Stimulated activated CD4-positive, alpha-beta T cell treated with anti-CD3 and anti-CD28 coated beads, Interleukin-4, amount 100 ng/mL, for 24 hours (primary cell): Measurements from ENCODE around the gene MRPS15.
"Not testable (repeated sequence)": the region's sequence is repeated elsewhere in the genome, so short reads cannot be mapped to it uniquely, and the experiment has no call there.

Experiments
- DNase-seq: peaks from one replicate; pipeline ENCODE4 v3.0.0-alpha.2; 2020

The MRPS15 gene

GRCh38 chr1:36463803-36464604 lies at the start of gene MRPS15:
TSS of gene MRPS15 (minus strand) at chr1:36464384. CDS start at chr1:36464275, 109 bp downstream.
- DNase-seq: peak; percentile 96

GRCh38 chr1:36512842-36513241 lies 48.7 kb upstream of the MRPS15 start:
- no peak for DNase-seq

- no peak for DNase-seq
Measured at GRCh38 chr1:36511804-36512798, 47.9 kb upstream of the MRPS15 start.

DNA sequence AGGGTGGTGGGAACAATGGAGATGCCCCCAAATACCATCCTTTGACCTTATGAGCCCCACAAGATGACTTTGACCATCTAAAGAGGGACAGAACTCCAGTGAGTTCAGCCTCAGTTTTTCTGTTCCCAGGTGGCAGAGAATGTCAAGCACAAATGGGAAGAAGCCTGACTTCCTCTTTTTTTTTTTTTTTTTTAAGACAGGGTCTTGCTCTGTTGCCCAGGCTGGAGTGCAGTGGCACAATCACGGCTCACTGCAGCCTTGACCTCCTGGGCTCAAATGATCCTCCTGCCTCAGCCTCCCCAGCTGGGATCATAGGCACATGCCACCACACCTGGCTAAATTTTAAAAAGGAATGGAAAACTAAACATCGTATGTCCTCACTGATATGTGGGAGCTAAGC lies 47.0 kb upstream of the MRPS15 start:
- not testable (repeated sequence) for DNase-seq

DNA sequence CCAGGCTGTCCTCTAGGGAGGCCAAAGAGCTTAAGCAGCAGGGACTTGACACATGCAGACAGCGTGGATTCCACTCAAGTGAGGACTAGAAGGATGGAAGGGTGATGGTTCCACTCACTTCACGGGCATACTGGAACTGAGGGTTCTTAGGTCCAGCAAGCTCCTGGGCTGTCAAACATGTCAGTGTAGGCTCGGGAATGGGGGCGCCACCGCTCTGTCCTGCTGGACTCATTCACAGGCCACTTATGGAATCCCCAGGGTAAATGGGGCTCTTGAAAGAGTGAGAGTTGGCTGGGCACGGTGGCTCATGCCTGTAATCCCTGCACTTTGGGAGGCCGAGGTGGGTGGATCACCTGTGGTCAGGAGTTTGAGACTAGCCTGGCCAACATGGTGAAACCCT lies 46.2 kb upstream of the MRPS15 start:
- no peak for DNase-seq

DNA sequence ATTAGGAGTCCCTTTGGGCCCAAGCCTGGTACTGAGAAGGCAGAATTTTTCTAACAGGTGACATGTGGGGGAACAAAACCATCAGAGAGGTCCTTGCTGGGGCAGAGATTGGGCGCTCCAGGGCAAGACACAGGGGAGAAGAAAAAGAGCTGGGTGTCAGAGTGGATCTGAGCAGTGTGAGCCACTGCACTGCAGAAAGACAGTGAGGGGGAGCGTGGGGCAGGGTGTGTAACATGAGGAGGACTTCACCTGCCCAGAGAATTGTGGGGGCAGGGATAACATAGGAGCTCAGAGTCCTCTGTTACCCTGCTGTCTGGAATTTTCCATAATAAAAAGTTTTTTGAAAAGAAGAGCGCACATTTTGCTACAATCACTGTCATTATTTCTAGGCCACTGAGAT lies 44.1 kb upstream of the MRPS15 start:
- no peak for DNase-seq

- no peak for DNase-seq
Measured at GRCh38 chr1:36506276-36506920, 42.2 kb upstream of the MRPS15 start.

DNA sequence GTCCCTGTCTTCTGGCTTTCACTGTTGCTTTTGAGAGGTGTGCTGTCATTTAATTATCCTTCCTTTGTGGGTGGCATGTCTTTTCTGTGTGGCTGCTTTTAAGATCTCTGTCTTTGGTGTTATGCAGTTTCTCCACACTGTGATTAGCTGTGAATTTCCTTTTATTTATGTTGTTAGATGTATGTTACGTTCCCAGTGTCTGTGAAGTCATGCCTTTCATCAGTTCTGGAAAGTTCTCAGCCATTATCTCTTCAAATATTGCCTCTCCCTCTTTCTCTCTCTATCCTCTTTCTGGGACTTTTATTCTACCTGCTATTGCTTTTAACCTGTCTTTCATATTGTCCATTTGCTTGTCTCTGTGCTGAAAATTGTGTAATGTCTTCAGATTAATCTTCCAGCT lies 39.5 kb upstream of the MRPS15 start:
- no peak for DNase-seq

DNA sequence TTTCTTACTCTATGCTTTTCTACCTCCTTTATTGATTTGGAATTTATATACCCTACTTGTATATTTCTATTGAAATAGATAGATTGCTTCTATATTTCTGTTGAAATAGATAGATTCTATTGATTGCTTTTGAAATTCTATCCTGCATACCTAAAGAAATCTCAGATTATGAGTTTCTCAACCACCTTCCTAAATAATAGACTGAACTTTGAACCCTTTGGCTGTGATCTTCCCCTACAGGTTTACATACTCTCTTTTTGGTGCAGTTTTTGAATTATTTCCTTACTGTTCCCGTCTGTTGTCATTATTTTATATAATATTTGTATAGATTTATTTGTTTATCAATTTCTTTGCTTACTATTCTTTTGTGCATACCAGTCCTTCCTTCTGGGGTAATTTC lies 39.0 kb upstream of the MRPS15 start:
- no peak for DNase-seq

DNA sequence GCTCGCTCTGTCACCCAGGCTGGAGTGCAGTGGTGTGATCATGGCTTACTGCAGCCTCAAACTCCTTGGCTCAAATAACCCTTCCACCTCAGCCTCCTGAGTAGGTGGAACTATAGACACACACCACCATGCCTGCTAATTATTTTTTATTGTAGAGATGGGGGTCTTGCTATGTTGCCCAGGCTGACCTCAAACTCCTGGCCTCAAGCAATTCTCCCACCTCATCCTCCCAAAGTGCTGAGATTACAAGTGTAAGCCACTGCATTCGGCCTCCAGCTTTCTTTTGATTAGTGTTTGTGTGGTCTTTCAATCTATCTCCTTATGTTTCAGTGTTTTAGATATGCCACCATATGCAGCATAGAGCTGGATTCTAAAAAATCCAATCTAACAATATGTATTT lies 38.4 kb upstream of the MRPS15 start:
- DNase-seq: no peak

DNA sequence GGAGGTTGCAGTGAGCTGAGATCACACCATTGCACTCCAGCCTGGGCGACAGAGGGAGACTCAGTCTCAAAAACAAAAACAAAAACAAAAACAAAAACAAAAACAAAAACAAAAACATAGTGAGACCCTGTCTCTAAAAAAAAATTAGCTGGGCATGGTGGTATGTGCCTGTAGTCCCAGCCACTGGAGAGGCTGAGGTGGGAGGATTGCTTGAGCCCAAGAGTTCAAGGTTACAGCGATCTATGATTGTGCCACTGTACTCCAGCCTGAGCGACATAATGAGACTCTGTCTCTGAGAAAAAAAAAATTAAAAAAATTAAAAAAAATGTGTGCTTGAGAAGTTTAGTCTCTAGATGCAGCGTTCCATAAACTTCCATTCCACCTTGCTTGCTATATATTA lies 37.7 kb upstream of the MRPS15 start:
- DNase-seq: not testable (repeated sequence)

GRCh38 chr1:36497207-36497606 lies 33.0 kb upstream of the MRPS15 start:
- DNase-seq: no peak

DNA sequence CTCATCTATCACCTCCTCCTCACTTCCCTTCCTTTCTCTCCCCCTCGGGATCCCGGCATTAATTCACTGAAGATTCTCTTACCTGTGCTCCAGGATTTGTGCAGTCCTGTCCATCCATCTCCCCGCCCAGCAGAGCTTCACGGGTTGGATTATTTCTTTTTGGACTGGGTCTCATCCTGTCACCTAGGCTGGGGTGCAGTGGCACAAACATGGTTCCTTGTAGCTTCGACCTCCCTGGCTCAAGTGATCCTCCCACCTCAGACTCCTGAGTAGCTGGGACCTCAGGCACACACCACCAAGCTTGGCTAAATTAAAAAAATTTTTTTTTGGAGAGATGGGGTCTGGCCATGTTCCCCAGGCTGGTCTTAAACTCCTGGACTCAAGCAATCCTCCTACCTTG lies 30.8 kb upstream of the MRPS15 start:
- DNase-seq: no peak

GRCh38 chr1:36493524-36493923 lies 29.3 kb upstream of the MRPS15 start:
- no peak for DNase-seq

DNA sequence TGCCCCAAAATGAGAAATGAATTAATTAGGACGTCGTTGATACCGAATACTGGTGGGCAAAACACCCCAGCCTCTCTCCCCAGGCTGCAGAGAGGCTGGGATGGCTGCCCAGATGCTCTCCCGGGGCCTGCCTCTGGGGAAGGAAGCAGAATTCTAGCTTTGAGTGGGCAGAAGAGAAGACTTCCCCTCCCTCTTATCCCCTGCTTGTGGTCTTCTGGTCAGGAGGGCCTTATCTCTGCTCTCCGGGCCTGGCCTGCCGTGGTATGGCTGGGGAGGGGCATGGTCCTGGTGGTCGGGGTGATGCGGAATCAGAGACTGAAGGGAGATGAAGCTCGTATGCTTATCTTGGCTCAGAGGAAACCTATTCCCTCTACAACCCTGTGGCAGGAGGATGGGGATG lies 28.3 kb upstream of the MRPS15 start:
- DNase-seq: no peak

- not testable (repeated sequence) for DNase-seq
Measured at GRCh38 chr1:36489258-36490051, 25.3 kb upstream of the MRPS15 start.

GRCh38 chr1:36487906-36488305 lies 23.7 kb upstream of the MRPS15 start:
- DNase-seq: no peak

DNA sequence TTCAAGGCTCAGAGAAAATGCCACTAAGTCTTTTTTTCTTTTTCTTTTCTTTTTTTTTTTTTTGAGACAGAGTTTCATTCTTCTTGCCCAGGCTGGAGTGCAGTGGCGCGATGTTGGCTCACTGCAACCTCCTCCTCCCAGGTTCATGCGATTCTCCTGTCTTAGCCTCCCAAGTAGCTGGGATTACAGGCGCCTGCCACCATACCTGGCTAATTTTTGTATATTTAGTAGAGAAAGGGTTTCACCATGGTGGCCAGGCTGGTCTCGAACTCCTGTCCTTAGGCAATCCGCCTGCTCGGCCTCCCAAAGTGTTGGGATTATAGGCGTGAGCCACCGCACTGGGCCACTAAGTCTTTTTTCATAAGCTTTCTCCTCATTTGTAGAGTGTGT lies 23.1 kb upstream of the MRPS15 start:
- DNase-seq: not testable (repeated sequence)

DNA sequence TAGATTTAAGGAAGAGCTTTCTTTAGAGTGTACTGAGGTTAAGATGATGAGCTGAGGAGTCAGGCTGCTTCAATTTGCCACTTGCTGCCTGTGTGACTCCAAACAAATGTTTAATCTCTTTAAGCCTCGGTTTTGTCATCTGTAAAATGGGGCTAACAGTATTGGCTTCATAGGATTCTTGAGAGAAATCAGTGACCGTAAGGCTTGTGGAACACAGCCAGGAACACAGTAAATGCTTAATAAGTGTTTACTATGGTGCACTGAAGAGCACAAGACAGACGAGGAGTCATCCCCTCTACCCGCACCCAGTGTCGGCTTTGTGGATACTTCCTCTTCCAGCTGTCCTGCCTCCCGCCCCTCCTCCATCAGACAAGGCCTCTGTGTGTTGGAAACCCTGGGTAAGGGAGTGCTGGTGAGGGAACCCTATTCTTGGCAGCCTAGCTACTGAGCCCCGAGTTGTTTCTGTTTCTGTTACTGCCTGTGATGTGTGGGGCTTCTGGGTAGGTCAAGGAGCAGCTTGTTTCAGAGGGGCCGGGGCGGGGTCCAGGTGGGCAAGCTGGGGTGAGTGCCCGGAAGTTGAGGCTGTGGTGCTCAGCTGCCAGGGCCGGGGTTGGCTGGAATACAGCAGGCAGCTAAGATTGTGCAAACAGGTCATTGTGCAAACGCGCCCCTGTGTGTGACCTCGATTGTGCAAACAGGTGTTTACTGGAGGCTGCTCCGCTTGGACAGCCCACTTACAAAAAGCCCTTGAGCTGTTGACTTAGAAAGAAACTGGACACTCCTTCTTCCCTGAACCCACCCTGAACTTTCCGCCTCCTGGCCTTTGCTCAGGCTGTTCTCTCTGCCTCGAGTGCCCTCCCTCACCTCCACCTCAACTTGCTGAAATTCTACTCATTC lies 22.5 kb upstream of the MRPS15 start:
- no peak for DNase-seq

DNA sequence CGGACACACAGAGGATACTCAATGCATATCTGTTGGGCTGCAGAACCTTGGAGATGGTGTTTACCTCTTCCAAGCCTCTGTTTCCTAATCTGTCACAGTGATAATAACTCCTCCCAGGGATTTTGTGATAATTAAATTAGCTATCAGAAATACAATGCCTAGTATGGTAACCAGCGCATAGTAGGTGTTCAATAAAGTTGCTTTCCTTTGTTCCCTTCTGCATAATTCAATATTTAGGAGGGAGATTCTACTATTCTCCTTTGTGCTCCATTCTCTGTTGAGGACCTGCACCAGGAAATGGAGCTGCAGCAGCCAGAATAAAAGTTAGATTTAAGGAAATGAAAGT lies 21.9 kb upstream of the MRPS15 start:
- DNase-seq: no peak

DNA sequence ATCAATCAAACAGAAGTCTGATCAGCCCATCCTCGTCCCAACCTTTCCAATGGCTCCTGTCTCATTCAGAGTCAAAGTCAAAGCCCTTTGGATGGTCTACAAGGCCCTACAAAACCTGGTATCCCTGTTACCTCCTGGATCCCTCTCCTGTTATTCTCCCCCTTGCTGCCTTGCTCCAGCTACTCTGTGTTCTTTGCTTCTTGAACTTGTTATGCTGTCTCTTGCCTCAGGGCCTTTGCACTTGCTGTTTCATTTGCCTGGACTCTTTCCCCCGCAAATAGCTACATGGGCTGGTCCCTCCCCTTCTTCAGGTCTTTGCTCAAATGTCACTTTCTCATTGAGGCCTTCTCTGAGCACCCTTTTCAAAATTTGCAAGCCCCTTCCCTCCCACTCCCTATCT lies 19.9 kb upstream of the MRPS15 start:
- DNase-seq: no peak
